Spleen (tissue), 3 donors: ENCODE data around the gene PALMD.

ENCODE experiments used
- POLR2A ChIP-seq, 3 donors: fragments of 450-650 bp; IDR thresholded peaks; one replicate each; pipeline ENCODE4 v1.5.1; 2017; ENCODE audit warnings: antibody characterized with exemption in 3 of 3, mild to moderate bottlenecking in 1 of 3
- POLR2AphosphoS5 ChIP-seq, 3 donors: sonication (generic); formaldehyde crosslinking; IDR thresholded peaks; one replicate each; pipeline ENCODE4 v1.5.1; 2017; ENCODE audit warnings: antibody characterized with exemption in 3 of 3

DNA sequence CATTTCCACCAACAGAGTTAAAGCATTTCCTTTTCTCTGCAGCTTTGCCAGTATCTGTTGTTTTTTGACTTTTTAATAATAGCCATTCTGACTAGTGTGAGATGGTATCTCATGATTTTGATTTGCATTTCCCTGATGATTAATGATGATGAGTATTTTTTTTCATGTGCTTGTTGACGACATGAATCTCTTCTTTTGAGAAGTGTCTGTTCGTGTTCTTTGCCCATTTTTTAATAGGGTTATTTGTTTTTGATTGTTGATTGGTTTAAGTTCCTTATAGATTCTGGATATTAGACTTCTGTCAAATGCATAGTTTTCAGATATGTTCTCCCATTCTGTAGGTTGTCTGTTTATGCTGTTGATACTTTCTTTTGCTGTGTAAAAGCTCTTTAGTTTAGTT is 37.9 kb upstream of the PALMD start:
- no peak for TF ChIP-seq POLR2AphosphoS5 (IDR thresholded peaks at IDR 0.05)
- no peak for TF ChIP-seq POLR2A (IDR thresholded peaks at IDR 0.05)
